Adipose tissue (tissue), 3 donors: Measurements from ENCODE around the gene GALNT2. TPM values are rescaled to one million over a fixed set of nuclear protein-coding genes. Genes with fewer than 3 reads are reported as not detected.

ENCODE experiments used
- H3K27ac ChIP-seq: one replicate; pipeline ENCODE4 v1.5.1; 2013; ENCODE audit warnings: low read depth, low read length
- WGBS, 3 donors: extraction: QIAGEN DNeasy Blood & Tissue Kit; methylation state at CpG; one replicate each; pipeline ENCODE4 v1.1.7; 2013; 5-methylcytosine and 5-hydroxymethylcytosine counted together
- polyA plus RNA-seq, 3 donors: library from polyadenylated mRNA; stranded (reverse); fragments of 200-250 nt; gene quantifications; one replicate each; pipeline ENCODE4 v1.2.3, GENCODE V29; 2013
- donor health status: healthy with polysubstance abuse.
- donor health status: Bipolar disorder and iron deficiency.
- donor health status: healthy.

GALNT2 gene
- polyA plus RNA-seq, 3 donors: 29.1 to 64.5 (median 37.8) TPM

DNA sequence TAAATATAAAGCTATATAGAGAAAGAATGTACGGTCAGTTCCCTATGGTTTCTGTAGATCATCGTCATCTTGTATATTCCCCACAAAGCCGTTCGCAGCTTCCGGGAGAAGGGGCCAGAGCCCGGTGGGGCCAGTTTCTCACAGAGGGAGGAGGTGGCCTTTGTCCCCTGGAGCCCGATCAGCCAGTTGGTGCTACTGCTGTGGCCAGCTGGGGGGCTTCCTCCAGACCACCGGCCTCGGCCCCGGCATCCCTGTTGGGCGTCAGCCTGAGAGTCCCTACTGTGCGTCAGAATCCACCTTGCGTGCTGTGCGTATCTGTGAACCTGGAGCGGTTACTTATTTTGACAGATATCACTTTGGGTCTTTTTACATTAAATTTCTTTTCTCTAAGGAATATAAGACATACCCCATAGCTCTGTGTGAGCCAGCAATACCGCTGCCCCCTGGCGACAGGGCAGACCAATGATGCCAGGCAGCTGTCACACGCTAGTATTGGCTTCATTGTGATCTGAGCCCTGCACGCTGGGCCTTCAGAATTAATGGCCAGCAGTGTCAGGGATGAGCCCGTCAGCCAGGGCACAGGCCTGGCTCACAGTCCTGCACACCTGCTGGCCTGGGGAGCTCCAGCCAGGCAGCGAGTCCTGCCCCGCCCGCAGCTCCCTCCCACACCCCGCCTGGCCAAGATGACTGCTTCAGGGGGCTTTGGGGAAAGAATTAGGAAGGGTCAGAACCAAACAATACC, 213.2 kb downstream of the GALNT2 start:
- no peak overlapping the region for H3K27ac ChIP-seq
- 61 to 90% (median 89%) methylated on average over 24 of the region's 24 CpGs for WGBS, 3 donors

- H3K27ac ChIP-seq: no peak overlapping the region
- 47 to 81% (median 80%) methylated on average over 23 of the region's 23 CpGs for WGBS, 3 donors
These were observed 213.9 kb downstream of the GALNT2 start for GRCh38 chr1:230280906-230281413.

GRCh38 chr1:230281556-230281955, 214.5 kb downstream of the GALNT2 start:
- WGBS, 3 donors: 58 to 86% (median 80%) methylated on average over 17 of the region's 17 CpGs

DNA sequence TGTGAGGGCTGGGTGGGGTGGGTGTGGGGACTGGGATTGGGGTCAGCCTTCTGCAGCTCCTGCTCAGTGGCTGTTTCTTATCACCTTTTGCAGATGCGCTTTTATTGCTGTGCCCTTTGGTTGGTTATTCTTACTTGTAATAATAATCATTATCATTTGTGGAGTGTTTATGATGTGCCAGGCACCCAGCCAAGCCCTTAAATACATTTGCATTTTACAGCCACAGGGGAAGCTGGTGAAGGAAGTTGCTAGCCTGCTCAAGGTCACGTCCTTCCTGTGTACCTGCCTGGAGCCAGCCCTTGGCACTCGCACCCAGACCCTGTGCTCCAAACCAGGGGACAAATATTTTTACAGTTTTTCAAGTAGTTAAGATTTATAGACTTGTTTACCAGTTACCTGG, 215.1 kb downstream of the GALNT2 start:
- no peak overlapping the region for H3K27ac ChIP-seq
- WGBS, 3 donors: 19 to 36% (median 21%) methylated on average over 3 of the region's 3 CpGs

More at GRCh38 chr1:230281556-230281955, 214.5 kb downstream of the GALNT2 start:
- no peak overlapping the region for H3K27ac ChIP-seq

DNA sequence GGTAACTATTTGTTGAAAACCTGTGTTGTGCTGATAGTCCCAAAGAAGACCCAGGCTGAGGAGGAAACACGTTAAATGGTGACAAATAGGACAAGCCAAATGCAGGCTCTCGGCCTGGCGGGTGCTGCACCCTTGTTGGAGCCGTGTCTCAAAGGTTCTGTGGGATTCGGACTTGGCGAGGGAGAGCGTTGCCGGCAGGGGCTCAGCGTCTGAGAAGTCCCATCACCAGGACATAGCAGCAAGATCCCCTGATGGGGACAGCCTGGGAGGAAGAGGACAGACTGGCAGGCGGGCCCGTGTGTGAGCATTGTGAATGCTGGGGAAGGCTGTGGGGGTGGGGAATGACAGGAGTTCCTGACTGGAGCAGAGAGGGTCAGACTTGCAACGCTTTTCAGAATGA, 216.6 kb downstream of the GALNT2 start:
- H3K27ac ChIP-seq: no peak overlapping the region
- WGBS, 3 donors: 89 to 92% (median 91%) methylated on average over 12 of the region's 12 CpGs

GRCh38 chr1:230284891-230285290, 217.9 kb downstream of the GALNT2 start:
- WGBS, 3 donors: 69 to 89% (median 84%) methylated on average over 10 of the region's 10 CpGs
- H3K27ac ChIP-seq: no peak overlapping the region

- WGBS, 3 donors: 86 to 90% (median 89%) methylated on average over 7 of the region's 7 CpGs
- H3K27ac ChIP-seq: no peak overlapping the region
These were observed 218.3 kb downstream of the GALNT2 start for GRCh38 chr1:230285351-230285750.

DNA sequence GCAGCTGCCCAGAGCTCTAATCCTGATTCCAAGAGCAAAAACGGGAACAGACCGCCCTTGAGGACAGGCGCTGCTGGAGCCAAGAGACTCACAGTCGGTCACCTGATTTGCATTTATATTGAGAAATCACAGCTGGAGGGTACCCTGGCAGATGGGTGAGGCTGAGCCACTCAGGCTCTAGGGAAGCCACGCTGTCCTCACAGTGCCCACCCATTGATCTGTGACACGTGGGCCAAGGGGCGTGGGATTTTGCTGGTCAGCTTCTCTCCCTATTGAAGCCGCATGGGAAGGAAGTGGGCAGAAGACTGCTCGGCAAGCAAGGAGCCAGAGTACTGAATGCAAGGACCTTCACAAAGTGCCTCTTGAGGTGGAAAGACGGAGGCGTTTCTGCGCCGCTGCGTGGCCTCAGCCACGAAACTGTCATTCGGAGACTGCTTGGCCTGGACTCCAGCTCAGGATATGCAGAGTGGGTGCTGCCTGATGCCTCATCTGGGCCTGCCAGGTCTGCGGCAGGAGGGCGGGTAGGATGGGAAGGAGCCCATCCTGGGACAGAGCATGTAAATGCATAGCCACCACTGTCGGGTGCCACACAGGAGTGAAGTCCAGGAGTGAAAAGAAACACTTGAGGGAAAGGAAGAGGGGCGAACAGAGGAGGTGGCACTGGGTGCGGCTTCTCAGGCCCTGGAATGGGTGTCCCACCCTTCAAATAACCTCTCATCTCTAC, 219.3 kb downstream of the GALNT2 start:
- WGBS, 3 donors: 81 to 90% (median 89%) methylated on average over 21 of the region's 21 CpGs

GRCh38 chr1:230286890-230287269, 219.8 kb downstream of the GALNT2 start:
- no peak overlapping the region for H3K27ac ChIP-seq
- WGBS, 3 donors: 77 to 83% (median 78%) methylated on average over 10 of the region's 10 CpGs

More for the DNA sequence above, 219.3 kb downstream of the GALNT2 start:
- H3K27ac ChIP-seq: no peak overlapping the region

GRCh38 chr1:230287674-230288315, 220.8 kb downstream of the GALNT2 start:
- 66 to 79% (median 69%) methylated on average over 16 to 17 of the region's 17 CpGs for WGBS, 3 donors

GRCh38 chr1:230288641-230289349, 221.8 kb downstream of the GALNT2 start:
- H3K27ac ChIP-seq: no peak overlapping the region
- 87 to 91% (median 90%) methylated on average over 14 of the region's 14 CpGs for WGBS, 3 donors

More at GRCh38 chr1:230287674-230288315, 220.8 kb downstream of the GALNT2 start:
- no peak overlapping the region for H3K27ac ChIP-seq

GRCh38 chr1:230289350-230289644, 222.3 kb downstream of the GALNT2 start:
- 78 to 92% (median 89%) methylated on average over 5 of the region's 5 CpGs for WGBS, 3 donors
- no peak overlapping the region for H3K27ac ChIP-seq

GRCh38 chr1:230291731-230292620, 224.9 kb downstream of the GALNT2 start:
- H3K27ac ChIP-seq: no peak overlapping the region
- 33 to 71% (median 39%) methylated on average over 21 to 28 of the region's 28 CpGs for WGBS, 3 donors

DNA sequence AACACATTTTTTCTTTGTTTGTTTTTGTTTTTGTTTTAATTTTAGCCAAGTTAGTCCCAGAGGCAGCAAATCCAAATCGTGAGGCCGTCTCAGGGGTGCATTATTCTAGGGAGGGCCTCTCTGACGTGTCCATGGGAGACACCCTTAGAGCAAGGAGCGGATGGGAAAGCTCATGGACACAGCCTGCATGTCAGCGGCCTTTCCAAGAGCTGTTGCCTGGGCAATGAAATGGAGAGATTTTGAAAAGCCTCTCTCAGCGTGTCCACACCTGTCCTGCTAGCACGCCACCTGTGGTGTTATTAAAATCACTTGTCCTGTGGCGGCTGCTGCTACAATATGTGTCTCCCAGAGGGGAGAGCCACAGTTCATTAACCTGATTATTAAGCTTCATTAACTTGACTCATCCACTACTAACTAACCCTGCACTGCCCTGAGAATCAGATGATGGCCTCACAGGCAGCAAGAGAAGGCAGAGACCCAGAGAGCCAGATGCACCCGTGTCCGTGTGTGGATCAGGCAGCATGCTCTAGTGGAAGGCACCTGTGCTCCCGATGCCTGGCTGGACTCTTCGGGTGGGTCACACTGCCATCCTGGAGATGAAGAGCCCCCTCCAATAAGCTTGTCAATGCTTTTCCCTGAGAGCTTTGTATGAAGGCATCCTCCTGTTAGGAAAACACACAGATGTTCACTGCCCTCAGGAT, 225.8 kb downstream of the GALNT2 start:
- 77 to 82% (median 77%) methylated on average over 12 of the region's 12 CpGs for WGBS, 3 donors
- no peak overlapping the region for H3K27ac ChIP-seq

DNA sequence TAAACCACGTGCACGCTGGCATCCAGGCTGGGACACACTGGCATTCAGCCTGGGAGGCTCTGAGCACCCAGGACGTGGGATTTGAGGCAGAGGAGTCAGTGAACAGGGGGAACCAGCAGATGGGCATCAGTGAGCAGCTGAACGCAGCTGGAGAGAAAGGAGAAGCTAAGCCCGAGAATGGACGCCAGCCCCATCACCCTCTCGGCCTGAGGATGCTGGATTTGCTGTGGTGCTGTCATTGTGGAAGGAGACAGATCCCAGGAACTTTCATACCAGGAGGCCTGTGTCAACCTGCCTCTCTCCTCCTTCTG, 226.3 kb downstream of the GALNT2 start:
- H3K27ac ChIP-seq: no peak overlapping the region
- WGBS, 3 donors: 78 to 82% (median 80%) methylated on average over 7 of the region's 7 CpGs

DNA sequence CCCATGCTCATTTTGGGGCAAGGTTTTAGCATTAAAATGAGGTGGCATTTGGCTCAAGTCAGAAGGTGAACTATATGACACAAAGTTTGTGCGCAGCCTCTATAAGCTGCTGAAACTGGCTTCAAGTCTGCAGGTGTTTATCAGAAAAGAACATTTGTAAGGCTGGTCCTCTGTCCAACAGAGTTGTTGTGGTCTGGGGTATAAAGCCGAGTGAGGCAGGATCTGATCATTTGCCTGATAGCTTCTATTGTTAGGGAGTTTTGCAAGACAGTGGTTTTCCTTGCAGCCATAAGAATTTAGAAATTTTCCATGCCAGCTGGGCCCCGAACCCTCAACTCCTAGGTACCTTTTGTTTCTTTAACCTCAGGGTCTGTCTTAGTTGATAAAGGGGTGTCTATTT, 228.3 kb downstream of the GALNT2 start:
- no peak overlapping the region for H3K27ac ChIP-seq
- 67 to 87% (median 71%) methylated on average over 3 of the region's 3 CpGs for WGBS, 3 donors
